Fibroblast of lung (primary cell): ENCODE measurements around the gene MAD2L1BP. TPM values are rescaled to one million over a fixed set of nuclear protein-coding genes. Genes with fewer than 3 reads are reported as not detected.

ENCODE experiments used
- DNase-seq, 2 donors: peaks; one replicate each; pipeline versions ENCODE4 v3.0.0 to v3.0.0-alpha.2; 2010; ENCODE audit warnings: low read depth in 2 of 2
- H2AFZ ChIP-seq: 2 replicates; pipeline ENCODE4 v1.5.1; 2012; ENCODE audit warnings: low read length, control low read depth, inconsistent platforms
- H3K27ac ChIP-seq: 2 replicates; pipeline ENCODE4 v1.5.1; 2011; ENCODE audit warnings: low read length, control low read depth; ENCODE audit not compliant: insufficient read depth
- H3K27me3 ChIP-seq: 2 replicates; pipeline ENCODE4 v1.5.1; 2011; ENCODE audit warnings: mild to moderate bottlenecking, low read length; ENCODE audit not compliant: control insufficient read depth, insufficient read depth
- H3K36me3 ChIP-seq: 2 replicates; pipeline ENCODE4 v1.5.1; 2011; ENCODE audit warnings: low read length; ENCODE audit not compliant: control insufficient read depth, insufficient read depth
- H3K4me1 ChIP-seq: 2 replicates; pipeline ENCODE4 v1.5.1; 2011; ENCODE audit warnings: low read length; ENCODE audit not compliant: control insufficient read depth, insufficient read depth; ENCODE audit errors: extremely low read depth
- H3K4me2 ChIP-seq: 2 replicates; pipeline ENCODE4 v1.5.1; 2011; ENCODE audit warnings: low read length, control low read depth; ENCODE audit not compliant: insufficient read depth; ENCODE audit errors: extremely low read depth
- H3K4me3 ChIP-seq, 4 experiments: fragments of 200-600 bp in 1 of 4; sonication (generic) in 1 of 4; replicated peaks in 1 of 4; 2 replicates each; pipeline ENCODE4 v1.5.1; 2011 to 2016; ENCODE audit warnings: low read length in 4 of 4, low read depth in 3 of 4, mild to moderate bottlenecking in 3 of 4, control low read depth in 2 of 4, inconsistent platforms in 1 of 4, mixed read lengths in 1 of 4; ENCODE audit not compliant: insufficient read depth in 1 of 4; ENCODE audit errors: control extremely low read depth in 1 of 4
- H3K79me2 ChIP-seq: 2 replicates; pipeline ENCODE4 v1.5.1; 2012; ENCODE audit warnings: mild to moderate bottlenecking, low read length, inconsistent platforms; ENCODE audit not compliant: control insufficient read depth, insufficient read depth
- H3K9ac ChIP-seq: 2 replicates; pipeline ENCODE4 v1.5.1; 2011; ENCODE audit warnings: mild to moderate bottlenecking, low read length, control low read depth; ENCODE audit not compliant: insufficient read depth
- H3K9me3 ChIP-seq: 2 replicates; pipeline ENCODE4 v1.5.1; 2012; ENCODE audit warnings: low read depth, low read length; ENCODE audit not compliant: control insufficient read depth, insufficient read depth
- H4K20me1 ChIP-seq: 2 replicates; pipeline ENCODE4 v1.5.1; 2011; ENCODE audit warnings: low read length; ENCODE audit not compliant: control insufficient read depth, insufficient read depth; ENCODE audit errors: extremely low read depth
- CTCF ChIP-seq, 2 donors: IDR thresholded peaks in 1 of 2; conservative IDR thresholded peaks in 1 of 2; 1 replicate in 1 of 2; 2 replicates in 1 of 2; pipeline ENCODE4 v1.5.1; 2011 to 2012; ENCODE audit warnings: low read length in 2 of 2, control low read depth in 1 of 2, inconsistent platforms in 1 of 2, low read depth in 1 of 2, mild to moderate bottlenecking in 1 of 2
- EZH2 ChIP-seq: IDR thresholded peaks from 2 replicates; pipeline ENCODE4 v1.5.1; 2012; ENCODE audit warnings: low read length, control low read depth, mild to moderate bottlenecking; ENCODE audit errors: missing control alignments
- polyA plus RNA-seq, 2 donors: library from polyadenylated mRNA; depleted of rRNA in 1 of 2; stranded (reverse) in 1 of 2; unstranded in 1 of 2; fragments of >200 nt; gene quantifications; 2 replicates each; pipeline ENCODE4 v1.2.1, GENCODE V29; 2011 to 2012; ENCODE audit warnings: missing spikeins in 1 of 2
- total RNA-seq: library from RNA; depleted of rRNA; stranded (reverse); fragments of >200 nt; gene quantifications from 2 replicates; pipeline ENCODE4 v1.2.1, GENCODE V29; 2014

Gene MAD2L1BP
- total and polyA plus RNA-seq, 2 donors (not counting 1 experiment from before 2014, with no cell fraction given), result 19.2 to 34.5 TPM

- DNase-seq, result no peak
- Histone ChIP-seq H3K27ac (no peak overlapping the region), H2AFZ (no peak overlapping the region), H3K4me2 (no peak overlapping the region), H4K20me1 (no peaks in the 10 kb centered on the region), H3K79me2 (no peaks in the 10 kb centered on the region), H3K36me3 (peaks cover 9% of the 10 kb centered on the region), H3K9me3 (no peaks in the 10 kb centered on the region), H3K9ac (no peak overlapping the region), H3K27me3 (no peaks in the 10 kb centered on the region), H3K4me1 (no peaks in the 10 kb centered on the region), H3K4me3 (no peak overlapping the region)
- TF ChIP-seq EZH2, result no peak
- TF ChIP-seq CTCF (conservative IDR thresholded peaks at IDR 0.05 in 1 of 2, IDR thresholded peaks at IDR 0.05 in 1 of 2; ENCODE audit: low read depth in 1 of 2, low read length in 2 of 2), result no peak
These were observed 21.3 kb upstream of the MAD2L1BP start for GRCh38 chr6:43614396-43614730.

GRCh38 chr6:43616725-43617472 is 18.7 kb upstream of the MAD2L1BP start:
- no peaks in the 10 kb centered on the region for H4K20me1 ChIP-seq
- no peaks in the 10 kb centered on the region for H3K4me1 ChIP-seq
- no peak overlapping the region for H3K9ac ChIP-seq
- no peaks in the 10 kb centered on the region for H3K9me3 ChIP-seq
- no peak overlapping the region for H2AFZ ChIP-seq
- H3K4me3 ChIP-seq, result no peak overlapping the region
- TF ChIP-seq EZH2 (no peak), CTCF (conservative IDR thresholded peaks at IDR 0.05 in 1 of 2, IDR thresholded peaks at IDR 0.05 in 1 of 2; ENCODE audit: low read depth in 1 of 2, low read length in 2 of 2) (no peak)
- peaks cover 20% of the 10 kb centered on the region for H3K36me3 ChIP-seq
- H3K27ac ChIP-seq, result no peak overlapping the region
- no peaks in the 10 kb centered on the region for H3K27me3 ChIP-seq
- DNase-seq, result no peak
- H3K4me2 ChIP-seq, result no peak overlapping the region
- H3K79me2 ChIP-seq, result no peaks in the 10 kb centered on the region

DNA sequence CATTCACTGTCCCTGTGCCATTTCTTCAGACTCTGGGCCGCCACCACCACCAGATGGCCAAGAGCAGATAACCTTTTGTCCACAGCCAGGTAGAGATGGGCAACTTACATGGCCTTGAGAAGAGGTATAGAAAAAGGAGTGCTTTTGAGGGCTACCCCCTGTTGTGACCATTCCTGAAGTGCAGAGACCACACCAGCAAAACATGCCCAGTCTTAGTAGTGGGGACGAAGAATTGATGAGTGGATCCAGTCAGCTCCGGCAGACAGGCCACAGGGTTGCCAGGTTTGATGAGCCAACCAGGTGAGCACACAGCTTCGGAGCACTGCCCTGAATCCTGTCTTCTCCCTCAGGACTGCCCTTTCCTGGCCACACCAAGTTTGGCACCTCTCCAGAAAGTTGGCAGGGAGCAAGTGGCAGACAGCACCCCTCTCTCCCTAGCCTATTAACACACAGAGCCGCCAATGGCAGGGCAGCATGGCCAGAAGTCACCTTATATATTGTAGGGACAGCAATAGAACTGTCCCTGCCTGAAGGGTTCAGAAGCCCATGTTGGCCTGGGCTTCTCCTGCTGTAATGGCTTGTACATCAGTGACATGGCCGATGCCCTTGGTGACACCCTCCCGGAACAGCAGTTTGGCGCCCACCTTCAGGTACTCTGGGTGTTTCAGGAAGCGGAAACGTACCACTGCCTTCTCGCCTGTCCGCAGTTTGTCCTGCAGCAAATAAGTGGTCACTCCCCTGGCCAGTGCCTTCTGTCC is 14.4 kb upstream of the MAD2L1BP start:
- no peaks in the 10 kb centered on the region for H3K27me3 ChIP-seq
- H3K36me3 ChIP-seq, result peaks cover 42% of the 10 kb centered on the region
- H3K27ac ChIP-seq, result no peak overlapping the region
- H3K9me3 ChIP-seq, result no peaks in the 10 kb centered on the region
- no peak overlapping the region for H3K9ac ChIP-seq
- no peak for DNase-seq
- H2AFZ ChIP-seq, result no peak overlapping the region
- no peak for TF ChIP-seq EZH2
- TF ChIP-seq CTCF (conservative IDR thresholded peaks at IDR 0.05 in 1 of 2, IDR thresholded peaks at IDR 0.05 in 1 of 2; ENCODE audit: low read depth in 1 of 2, low read length in 2 of 2), result no peak
- H4K20me1 ChIP-seq, result no peaks in the 10 kb centered on the region
- H3K4me3 ChIP-seq, result no peak overlapping the region
- H3K4me1 ChIP-seq, result no peaks in the 10 kb centered on the region
- H3K4me2 ChIP-seq, result no peak overlapping the region
- H3K79me2 ChIP-seq, result peaks cover 7% of the 10 kb centered on the region
